GM18508 (cell line): ENCODE measurements around the gene ZSCAN31.
A peak's percentile ranks its signal among the peaks of the same experiment; 100 is the strongest.
"Not testable (repeated sequence)": the region's sequence is repeated elsewhere in the genome, so short reads cannot be mapped to it uniquely, and the experiment has no call there.

ENCODE experiments used
- ATAC-seq: cut with Tn5 transposase; IDR thresholded peaks from one replicate; pipeline ENCODE4 v1.9.1; 2021; ENCODE audit warnings: moderate number of reproducible peaks; ENCODE audit not compliant: insufficient read depth, unreplicated experiment

Gene ZSCAN31

GRCh38 chr6:28335564-28336283, at the start of gene ZSCAN31:
Gene ZSCAN31, minus strand, starts transcription at chr6:28336148. Its CDS starts 6,465 bp downstream, at chr6:28329683.
- peak; percentile 79 for ATAC-seq

GRCh38 chr6:28384143-28384533, 48.2 kb upstream of the ZSCAN31 start:
- ATAC-seq: no peak

GRCh38 chr6:28383235-28384142, 47.5 kb upstream of the ZSCAN31 start:
- no peak for ATAC-seq

GRCh38 chr6:28380381-28380780, 44.4 kb upstream of the ZSCAN31 start:
- no peak for ATAC-seq

GRCh38 chr6:28378644-28379043, 42.7 kb upstream of the ZSCAN31 start:
- ATAC-seq: no peak

- ATAC-seq: no peak
These were observed 41.9 kb upstream of the ZSCAN31 start for GRCh38 chr6:28377879-28378278.

- no peak for ATAC-seq
These were observed 38.0 kb upstream of the ZSCAN31 start for GRCh38 chr6:28373925-28374324.

- ATAC-seq: no peak
These were observed 35.9 kb upstream of the ZSCAN31 start for GRCh38 chr6:28371706-28372451.

GRCh38 chr6:28371280-28371679, 35.3 kb upstream of the ZSCAN31 start:
- ATAC-seq: no peak

GRCh38 chr6:28370440-28370839, 34.5 kb upstream of the ZSCAN31 start:
- ATAC-seq: no peak

- ATAC-seq: no peak
These were observed 33.5 kb upstream of the ZSCAN31 start for GRCh38 chr6:28369463-28369862.

- peak; percentile 51 for ATAC-seq
These were observed 32.6 kb upstream of the ZSCAN31 start for GRCh38 chr6:28368522-28368921.

GRCh38 chr6:28365590-28365989, 29.6 kb upstream of the ZSCAN31 start:
- ATAC-seq: not testable (repeated sequence)

GRCh38 chr6:28360961-28361360, 25.0 kb upstream of the ZSCAN31 start:
- no peak for ATAC-seq

GRCh38 chr6:28359562-28359961, 23.6 kb upstream of the ZSCAN31 start:
- not testable (repeated sequence) for ATAC-seq

GRCh38 chr6:28357036-28357435, 21.1 kb upstream of the ZSCAN31 start:
- no peak for ATAC-seq

- ATAC-seq: no peak
These were observed 20.7 kb upstream of the ZSCAN31 start for GRCh38 chr6:28356666-28357020.

GRCh38 chr6:28355743-28356665, 20.1 kb upstream of the ZSCAN31 start:
- peak; percentile 67 for ATAC-seq

- no peak for ATAC-seq
These were observed 19.0 kb upstream of the ZSCAN31 start for GRCh38 chr6:28354688-28355554.
